GM21825 (cell line): ENCODE results near the gene ARHGAP6.
A peak's percentile ranks its signal among the peaks of the same experiment; 100 is the strongest.
"Not testable (repeated sequence)": the region's sequence is repeated elsewhere in the genome, so short reads cannot be mapped to it uniquely, and the experiment has no call there.

ENCODE experiments used
- ATAC-seq: cut with Tn5 transposase; IDR thresholded peaks from one replicate; pipeline ENCODE4 v1.9.1; 2021; ENCODE audit warnings: mild to moderate bottlenecking, moderate library complexity; ENCODE audit not compliant: unreplicated experiment

ARHGAP6 gene

GRCh38 chrX:11648705-11649519 lies 16.8 kb downstream of the ARHGAP6 start:
- ATAC-seq: no peak

- no peak for ATAC-seq
These were observed 18.6 kb downstream of the ARHGAP6 start for GRCh38 chrX:11647138-11647537.

- no peak for ATAC-seq
These were observed 24.2 kb downstream of the ARHGAP6 start for GRCh38 chrX:11641349-11642065.

- no peak for ATAC-seq
These were observed 25.6 kb downstream of the ARHGAP6 start for GRCh38 chrX:11640089-11640488.

GRCh38 chrX:11632732-11633131 lies 33.0 kb downstream of the ARHGAP6 start:
- no peak for ATAC-seq

GRCh38 chrX:11629593-11630211 lies 36.0 kb downstream of the ARHGAP6 start:
- ATAC-seq: peak; percentile 87

- no peak for ATAC-seq
These were observed 37.3 kb downstream of the ARHGAP6 start for GRCh38 chrX:11628399-11628798.

GRCh38 chrX:11626351-11626750 lies 39.4 kb downstream of the ARHGAP6 start:
- ATAC-seq: no peak

GRCh38 chrX:11619441-11619840 lies 46.3 kb downstream of the ARHGAP6 start:
- no peak for ATAC-seq

- not testable (repeated sequence) for ATAC-seq
These were observed 51.5 kb downstream of the ARHGAP6 start for GRCh38 chrX:11614253-11614652.

GRCh38 chrX:11611965-11612364 lies 53.8 kb downstream of the ARHGAP6 start:
- no peak for ATAC-seq

- no peak for ATAC-seq
These were observed 54.6 kb downstream of the ARHGAP6 start for GRCh38 chrX:11611161-11611560.

- peak; percentile 59 for ATAC-seq
These were observed 56.6 kb downstream of the ARHGAP6 start for GRCh38 chrX:11609109-11609508.

- no peak for ATAC-seq
These were observed 59.3 kb downstream of the ARHGAP6 start for GRCh38 chrX:11606408-11606807.

GRCh38 chrX:11600578-11600977 lies 65.1 kb downstream of the ARHGAP6 start:
- no peak for ATAC-seq

GRCh38 chrX:11597479-11597878 lies 68.2 kb downstream of the ARHGAP6 start:
- ATAC-seq: no peak

- ATAC-seq: no peak
These were observed 73.9 kb downstream of the ARHGAP6 start for GRCh38 chrX:11591723-11592346.

- no peak for ATAC-seq
These were observed 76.1 kb downstream of the ARHGAP6 start for GRCh38 chrX:11589641-11590040.

- no peak for ATAC-seq
These were observed 77.6 kb downstream of the ARHGAP6 start for GRCh38 chrX:11588097-11588496.

GRCh38 chrX:11585174-11585573 lies 80.5 kb downstream of the ARHGAP6 start:
- no peak for ATAC-seq

GRCh38 chrX:11580789-11581188 lies 84.9 kb downstream of the ARHGAP6 start:
- ATAC-seq: no peak
